ENCODE results near the gene IMPG1. TPM values are rescaled to one million over a fixed set of nuclear protein-coding genes. Genes with fewer than 3 reads are reported as not detected.

The IMPG1 gene
- total RNA-seq, 4 donors from 2014 or later, result not detected

GRCh38 chr6:76003113-76003512, 69.3 kb downstream of the IMPG1 start:
- 85 to 91% methylated on average over 1 of the region's 1 CpG for WGBS, 2 donors
- TF ChIP-seq CTCF (IDR thresholded peaks at IDR 0.05) (no peak), POLR2A (IDR thresholded peaks at IDR 0.05) (no peak)
- intact Hi-C loops (cut with DNase I; ENCODE audit: low total_unique reads), result no loop called here
- no peak overlapping the region for H3K4me3 ChIP-seq (ENCODE audit: low read depth, poor library complexity, severe bottlenecking)
- DNase-seq (ENCODE audit: low spot score in 2 of 2), result no peak

GRCh38 chr6:76000629-76001028, 71.8 kb downstream of the IMPG1 start:
- intact Hi-C loops (cut with DNase I; ENCODE audit: low total_unique reads), result no loop called here
- 85 to 89% methylated on average over 5 of the region's 5 CpGs for WGBS, 2 donors
- TF ChIP-seq CTCF (IDR thresholded peaks at IDR 0.05), result no peak
- no peak for TF ChIP-seq POLR2A (IDR thresholded peaks at IDR 0.05)
- no peak overlapping the region for H3K4me3 ChIP-seq (ENCODE audit: low read depth, poor library complexity, severe bottlenecking)
- no peak for DNase-seq (ENCODE audit: low spot score in 2 of 2)

- TF ChIP-seq POLR2A (IDR thresholded peaks at IDR 0.05) (no peak), CTCF (IDR thresholded peaks at IDR 0.05) (no peak)
- DNase-seq (ENCODE audit: low spot score in 2 of 2), result no peak
- WGBS, 2 donors, result 22 to 27% methylated on average over 3 of the region's 3 CpGs
- no peak overlapping the region for H3K4me3 ChIP-seq (ENCODE audit: low read depth, poor library complexity, severe bottlenecking)
- intact Hi-C loops (cut with DNase I; ENCODE audit: low total_unique reads), result no loop called here
Observed at GRCh38 chr6:75997696-75998095, 74.8 kb downstream of the IMPG1 start.

- intact Hi-C loops (cut with DNase I; ENCODE audit: low total_unique reads), result no loop called here
- TF ChIP-seq POLR2A (IDR thresholded peaks at IDR 0.05), result no peak
- no peak for TF ChIP-seq CTCF (IDR thresholded peaks at IDR 0.05)
- no peak overlapping the region for H3K4me3 ChIP-seq (ENCODE audit: low read depth, poor library complexity, severe bottlenecking)
- no peak for DNase-seq (ENCODE audit: low spot score in 2 of 2)
- WGBS, 2 donors, result 60 to 66% methylated on average over 6 of the region's 6 CpGs
Observed at GRCh38 chr6:75993236-75994162, 79.0 kb downstream of the IMPG1 start.

- no peak overlapping the region for H3K4me3 ChIP-seq (ENCODE audit: low read depth, poor library complexity, severe bottlenecking)
- DNase-seq (ENCODE audit: low spot score in 2 of 2), result no peak
- TF ChIP-seq POLR2A (IDR thresholded peaks at IDR 0.05) (no peak), CTCF (IDR thresholded peaks at IDR 0.05) (no peak)
- intact Hi-C loops (cut with DNase I; ENCODE audit: low total_unique reads), result no loop called here
- WGBS, 2 donors, result 70 to 72% methylated on average over 2 of the region's 2 CpGs
Observed at GRCh38 chr6:75991941-75992340, 80.5 kb downstream of the IMPG1 start.
